ENCODE data around the gene LRRC59. TPM values are rescaled to one million over a fixed set of nuclear protein-coding genes. Genes with fewer than 3 reads are reported as not detected.

Gene LRRC59
- total and polyA plus RNA-seq, 2 of the 8 experiments (the other 6 are each of a cell fraction or from before 2014, with no cell fraction given): 48.3 to 117 TPM

- H3K4ac ChIP-seq (replicated peaks; ENCODE audit: insufficient read length, low read depth, low read length): no peak overlapping the region
- H2BK15ac ChIP-seq (ENCODE audit: low read length): no peak overlapping the region
- WGBS, 2 experiments (ENCODE audit: extremely low coverage in 1 of 2, insufficient coverage in 1 of 2, insufficient read length in 1 of 2, insufficient replicate concordance in 2 of 2, low coverage in 1 of 2, low lambda C conversion rate in 2 of 2, missing lambda C conversion rate in 1 of 2): 67% methylated on average over 4 of the region's 4 CpGs; no CpG with 5 or more reads in 1 of the 2 experiments
- CTCF ChIA-PET (ENCODE audit: partially characterized antibody): interaction anchor here (5.5 kb wide), 1 partner anchor 11 kb away, joined by 32 read pairs; the partner anchor contains the start of gene LRRC59
- H2BK120ac ChIP-seq (replicated peaks; ENCODE audit: low read depth, low read length): no peak overlapping the region
- no peak overlapping the region for H2BK20ac ChIP-seq (ENCODE audit: low read length)
- DNase-seq (ENCODE audit: low read depth in 1 of 2, low spot score in 2 of 2) (no peak), FAIRE-seq (no peak)
- no peak overlapping the region for H4K8ac ChIP-seq (ENCODE audit: extremely low read depth, insufficient read depth, low read length)
- H3K4me3 ChIP-seq (ENCODE audit: extremely low read depth in 1 of 4, insufficient read depth in 2 of 4, low read depth in 3 of 4, low read length in 4 of 4): no peak overlapping the region
- H3K27ac ChIP-seq (ENCODE audit: low read depth, low read length): no peak overlapping the region
- H3K9me3 ChIP-seq (ENCODE audit: insufficient read depth in 2 of 2, low read depth in 1 of 2, low read length in 1 of 2): no peaks in the 10 kb centered on the region
- POLR2A ChIA-PET (ENCODE audit: partially characterized antibody): interaction anchor here (0.6 kb wide), 1 partner anchor 103 kb away, joined by 3 read pairs; no protein-coding TSS in a partner anchor
- no peak overlapping the region for H3K14ac ChIP-seq (ENCODE audit: insufficient read length)
- no peaks in the 10 kb centered on the region for H4K20me1 ChIP-seq (replicated peaks in 1 of 2; ENCODE audit: control insufficient read depth in 1 of 2, insufficient read depth in 2 of 2, low read length in 2 of 2)
- H2BK5ac ChIP-seq (ENCODE audit: low read depth, low read length): no peak overlapping the region
- no peak overlapping the region for H3K18ac ChIP-seq (ENCODE audit: extremely low read depth, low read length)
- no peak overlapping the region for H4K91ac ChIP-seq (replicated peaks; ENCODE audit: insufficient read length, low read length)
- H3K79me2 ChIP-seq (ENCODE audit: control insufficient read depth in 1 of 2, insufficient read depth in 2 of 2, low read length in 2 of 2): no peaks in the 10 kb centered on the region
- H3K79me1 ChIP-seq (ENCODE audit: low read depth, low read length): no peaks in the 10 kb centered on the region
- no peak overlapping the region for H3K9ac ChIP-seq (replicated peaks in 1 of 4; ENCODE audit: extremely low read depth in 1 of 4, low read depth in 3 of 4, low read length in 3 of 4)
- H2AFZ ChIP-seq (ENCODE audit: low read length): no peak overlapping the region
- no peak overlapping the region for H2AK5ac ChIP-seq (ENCODE audit: low read depth, low read length)
- no peak for TF ChIP-seq SP1 (IDR thresholded peaks at IDR 0.05; ENCODE audit: low read depth, low read length)
- no peak for TF ChIP-seq TAF1 (IDR thresholded peaks at IDR 0.05; ENCODE audit: low read depth, low read length)
- TF ChIP-seq CBX5 (IDR thresholded peaks at IDR 0.05; ENCODE audit: low read depth, low read length): no peak
- TF ChIP-seq RNF2 (IDR thresholded peaks at IDR 0.05; ENCODE audit: borderline replicate concordance, low read depth, low read length, missing control alignments, poor library complexity, severe bottlenecking): no peak
- no peak for TF ChIP-seq KDM4A (IDR thresholded peaks at IDR 0.05; ENCODE audit: low read depth, low read length, severe bottlenecking)
- TF ChIP-seq CHD1 (IDR thresholded peaks at IDR 0.05; ENCODE audit: low read depth, low read length): no peak
- TF ChIP-seq POLR2AphosphoS5 (IDR thresholded peaks at IDR 0.05; ENCODE audit: low read depth, low read length): no peak
- TF ChIP-seq GABPA (IDR thresholded peaks at IDR 0.05; ENCODE audit: borderline replicate concordance, insufficient read depth, low read length): no peak
- H4K5ac ChIP-seq (ENCODE audit: insufficient read length, low read depth, low read length): no peak overlapping the region
- H3K4me1 ChIP-seq (replicated peaks in 1 of 4; ENCODE audit: control insufficient read depth in 3 of 4, insufficient read depth in 4 of 4, low read length in 3 of 4): peaks cover 0 to under 1% (median 0%) of the 10 kb centered on the region in 4 experiments; a peak in 1 of 7 replicates
- no peak overlapping the region for H3K23ac ChIP-seq (ENCODE audit: insufficient read length)
- no peaks in the 10 kb centered on the region; a peak in 2 of 7 replicates for H3K27me3 ChIP-seq (replicated peaks in 1 of 4; ENCODE audit: control insufficient read depth in 3 of 4, extremely low read depth in 1 of 4, insufficient read depth in 3 of 4, low read length in 3 of 4)
- H3K23me2 ChIP-seq (ENCODE audit: low read depth, low read length): no peaks in the 10 kb centered on the region
- H3K56ac ChIP-seq (replicated peaks; ENCODE audit: insufficient read length, low read depth, low read length): no peak overlapping the region
- no peak overlapping the region for H2BK12ac ChIP-seq (ENCODE audit: low read depth, low read length)
- no peaks in the 10 kb centered on the region for H3K36me3 ChIP-seq (ENCODE audit: control insufficient read depth in 2 of 4, insufficient read depth in 4 of 4, low read length in 3 of 4)
- no peak overlapping the region for H3K4me2 ChIP-seq (ENCODE audit: insufficient read depth in 1 of 2, low read depth in 2 of 2, low read length in 2 of 2)
Measured at GRCh38 chr17:50407921-50408320, 10.6 kb upstream of the LRRC59 start.
